ENCODE results near the gene RASA4.
A peak's percentile ranks its signal among the peaks of the same experiment; 100 is the strongest.
"Not testable (repeated sequence)": the region's sequence is repeated elsewhere in the genome, so short reads cannot be mapped to it uniquely, and the experiment has no call there.

Gene RASA4

GRCh38 chr7:102614346-102614697, 2.2 kb downstream of the RASA4 start:
- H3K27ac ChIP-seq (replicated peaks); DNase-seq (ENCODE audit: low read depth in 1 of 2, low spot score in 1 of 2); H3K4me3 ChIP-seq (replicated peaks; ENCODE audit: insufficient read depth, low read length); H3K27me3 ChIP-seq (ENCODE audit: insufficient read depth, poor library complexity, severe bottlenecking): not testable (repeated sequence)

DNA sequence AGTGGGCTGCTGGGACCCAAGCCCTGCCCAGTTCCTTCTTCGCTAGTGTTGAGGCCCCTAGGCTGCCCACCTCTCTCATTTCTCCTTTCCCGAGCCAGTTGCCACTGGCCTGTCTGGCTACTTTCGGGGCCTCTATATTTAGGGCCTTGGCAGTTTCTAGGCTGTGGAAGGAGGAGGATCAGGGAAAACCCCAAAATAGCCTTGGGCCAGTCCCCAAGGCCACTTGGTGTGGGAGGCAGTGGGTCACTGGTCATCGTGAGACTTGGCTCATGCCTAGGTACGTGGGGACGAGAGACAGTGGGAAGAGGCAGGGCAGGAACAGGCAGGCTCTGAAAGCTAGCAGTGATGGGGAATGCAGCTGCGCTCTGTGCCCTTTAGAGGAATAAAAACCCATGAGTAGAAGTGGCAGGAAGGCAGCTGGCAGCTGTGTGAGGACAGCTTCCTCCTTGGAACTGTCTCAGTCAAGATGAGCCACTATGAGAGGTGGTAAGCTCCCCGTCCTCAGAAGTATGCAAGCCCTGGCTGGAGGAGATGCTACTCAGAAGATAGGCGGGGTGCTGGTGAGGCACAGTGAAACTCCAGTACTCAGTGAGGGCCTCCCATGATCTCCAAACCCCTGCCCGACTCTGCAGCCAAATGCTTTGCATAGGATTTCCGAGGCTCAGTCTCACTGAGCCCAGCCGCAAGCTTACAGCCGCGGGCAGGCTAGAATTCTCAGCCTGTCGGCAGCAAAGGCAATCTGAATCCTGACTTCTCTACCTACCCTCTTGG, 2.8 kb downstream of the RASA4 start:
- H3K4me3 ChIP-seq (replicated peaks; ENCODE audit: insufficient read depth, low read length); H3K27ac ChIP-seq (replicated peaks); H3K27me3 ChIP-seq (ENCODE audit: insufficient read depth, poor library complexity, severe bottlenecking): not testable (repeated sequence)
- peak in 1 of 2 experiments; percentile 49 for DNase-seq (ENCODE audit: low read depth in 1 of 2, low spot score in 1 of 2)

DNA sequence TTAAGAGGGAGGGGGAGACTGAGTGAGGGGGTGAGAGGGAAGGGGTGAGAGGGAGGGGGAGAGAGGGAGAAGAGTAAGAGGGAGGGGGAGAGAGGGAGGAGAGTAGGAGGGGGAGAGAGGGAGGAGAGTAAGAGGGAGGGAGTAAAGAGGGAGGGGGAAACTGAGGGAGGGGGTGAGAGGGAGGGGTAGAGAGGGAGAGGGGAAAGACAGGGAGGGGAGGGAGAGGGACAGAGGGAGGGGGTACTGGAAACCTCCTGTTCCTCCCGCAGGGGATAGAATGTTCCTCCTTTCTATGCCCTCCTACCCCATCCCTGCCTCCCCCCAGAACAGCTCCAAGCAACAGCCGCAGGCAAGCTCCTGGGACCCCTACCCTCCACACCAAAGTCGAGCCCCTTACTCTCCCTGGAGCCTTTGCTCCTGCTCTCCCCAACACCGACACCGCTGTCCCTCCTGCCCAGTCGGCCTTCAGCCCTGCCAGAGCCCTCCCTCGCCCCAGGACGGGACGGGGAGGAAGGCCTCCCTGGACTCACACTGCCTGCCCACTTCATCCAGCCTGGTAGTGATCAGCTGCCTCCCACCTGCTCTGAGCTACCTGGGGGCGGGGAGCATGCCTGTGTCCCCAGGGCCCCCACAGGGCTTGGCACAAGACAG, 4.8 kb downstream of the RASA4 start:
- not testable (repeated sequence) for H3K4me3 ChIP-seq (replicated peaks; ENCODE audit: insufficient read depth, low read length); DNase-seq (ENCODE audit: low read depth in 1 of 2, low spot score in 1 of 2); H3K27me3 ChIP-seq (ENCODE audit: insufficient read depth, poor library complexity, severe bottlenecking); H3K27ac ChIP-seq (replicated peaks)

DNA sequence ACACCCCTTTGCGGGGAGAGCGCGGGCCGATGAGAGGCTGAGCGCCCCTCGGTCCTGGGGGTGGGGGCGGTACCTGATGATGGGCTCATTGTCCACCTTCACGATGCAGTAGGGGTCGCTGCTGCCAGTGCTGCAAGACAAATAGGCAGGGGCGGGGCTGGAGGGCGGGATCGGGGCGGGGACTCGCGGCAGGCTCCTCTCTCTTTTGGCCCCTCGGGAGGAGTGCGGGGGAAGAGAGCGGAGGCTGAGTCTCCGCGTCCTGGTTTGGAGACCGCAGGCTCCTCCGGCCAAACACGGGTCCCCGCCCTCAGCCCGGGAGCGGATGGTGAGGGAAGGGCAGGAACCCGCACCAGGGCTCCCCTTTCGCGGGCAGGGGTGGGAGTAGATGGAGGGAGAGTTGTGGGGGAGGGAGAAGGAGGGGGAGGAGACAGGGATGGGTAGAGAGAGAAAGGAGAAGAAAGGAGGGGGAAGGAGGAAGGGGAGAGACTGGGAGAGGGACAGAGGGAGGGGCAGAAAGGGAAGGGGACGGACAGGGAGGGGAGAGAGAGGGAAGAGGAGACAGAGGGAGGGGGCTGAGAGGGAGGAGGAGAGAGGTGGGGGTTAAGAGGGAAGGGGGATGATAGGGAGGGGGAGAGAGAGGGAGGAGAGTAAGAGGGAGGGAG, 5.4 kb downstream of the RASA4 start:
- not testable (repeated sequence) for H3K27me3 ChIP-seq (ENCODE audit: insufficient read depth, poor library complexity, severe bottlenecking); H3K4me3 ChIP-seq (replicated peaks; ENCODE audit: insufficient read depth, low read length); DNase-seq (ENCODE audit: low read depth in 1 of 2, low spot score in 1 of 2); H3K27ac ChIP-seq (replicated peaks)

DNA sequence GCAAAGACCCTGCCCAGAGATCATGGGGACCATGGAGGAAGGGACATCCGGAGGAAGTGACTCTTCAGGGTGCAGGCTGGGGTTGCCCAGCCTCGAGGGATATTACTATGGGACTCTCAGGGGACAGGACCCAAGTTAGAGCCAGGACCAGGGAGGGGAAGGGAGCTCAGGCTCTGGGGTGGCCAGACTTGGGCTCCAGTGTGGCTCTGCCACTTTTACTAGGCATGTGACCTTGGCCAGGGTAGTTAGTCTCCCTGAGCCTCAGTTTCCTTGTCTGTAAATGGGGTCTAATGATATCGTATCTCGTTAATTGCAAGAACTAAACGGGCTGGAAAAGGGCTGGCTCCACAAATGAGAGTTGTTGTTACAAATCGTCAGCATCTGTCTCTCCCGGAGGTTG, 6.1 kb downstream of the RASA4 start:
- DNase-seq (ENCODE audit: low read depth in 1 of 2, low spot score in 1 of 2); H3K27ac ChIP-seq (replicated peaks); H3K27me3 ChIP-seq (ENCODE audit: insufficient read depth, poor library complexity, severe bottlenecking); H3K4me3 ChIP-seq (replicated peaks; ENCODE audit: insufficient read depth, low read length): not testable (repeated sequence)

DNA sequence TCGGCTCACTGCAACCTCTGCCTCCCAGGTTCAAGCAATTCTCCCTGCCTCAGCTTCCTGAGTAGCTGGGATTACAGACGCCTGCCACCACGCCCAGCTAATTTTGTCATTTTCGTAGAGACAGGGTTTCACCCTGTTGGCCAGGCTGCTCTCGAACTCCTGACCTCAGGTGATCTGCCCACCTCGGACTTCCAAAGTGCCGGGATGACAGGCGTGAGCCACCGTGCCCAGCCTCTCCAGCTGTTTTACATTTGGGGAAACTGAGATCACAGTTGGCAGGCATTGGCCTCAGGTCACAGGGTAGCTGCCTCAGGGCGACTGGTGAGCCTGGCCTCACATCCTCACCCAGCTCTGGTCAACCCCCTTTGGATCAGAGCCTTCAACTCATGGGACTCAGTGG, 6.8 kb downstream of the RASA4 start:
- DNase-seq (ENCODE audit: low read depth in 1 of 2, low spot score in 1 of 2); H3K4me3 ChIP-seq (replicated peaks; ENCODE audit: insufficient read depth, low read length); H3K27ac ChIP-seq (replicated peaks); H3K27me3 ChIP-seq (ENCODE audit: insufficient read depth, poor library complexity, severe bottlenecking): not testable (repeated sequence)

DNA sequence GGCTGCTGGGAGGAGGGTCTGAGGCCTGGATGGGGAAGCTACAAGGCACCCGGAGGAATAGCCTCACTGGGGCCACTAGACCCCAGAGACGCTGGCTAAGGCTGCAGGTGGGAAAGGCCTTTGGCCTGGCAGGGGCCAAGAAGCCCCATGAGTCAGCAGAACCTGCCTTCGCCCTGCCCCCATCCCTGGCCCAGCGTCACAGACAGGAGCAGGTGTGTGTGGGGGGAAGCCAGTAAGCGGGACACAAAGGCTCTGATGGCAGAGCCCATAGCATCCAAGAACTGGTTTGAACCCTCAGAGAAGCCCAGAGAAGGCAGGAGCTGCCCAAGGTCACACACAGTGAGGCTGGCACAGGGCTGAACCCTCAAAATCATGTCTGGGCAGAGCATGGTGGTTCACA, 9.7 kb downstream of the RASA4 start:
- not testable (repeated sequence) for DNase-seq (ENCODE audit: low read depth in 1 of 2, low spot score in 1 of 2); H3K27ac ChIP-seq (replicated peaks); H3K27me3 ChIP-seq (ENCODE audit: insufficient read depth, poor library complexity, severe bottlenecking); H3K4me3 ChIP-seq (replicated peaks; ENCODE audit: insufficient read depth, low read length)

- H3K27me3 ChIP-seq (ENCODE audit: insufficient read depth, poor library complexity, severe bottlenecking); DNase-seq (ENCODE audit: low read depth in 1 of 2, low spot score in 1 of 2); H3K27ac ChIP-seq (replicated peaks); H3K4me3 ChIP-seq (replicated peaks; ENCODE audit: insufficient read depth, low read length): not testable (repeated sequence)
Observed at GRCh38 chr7:102604431-102605145, 12.0 kb downstream of the RASA4 start.

DNA sequence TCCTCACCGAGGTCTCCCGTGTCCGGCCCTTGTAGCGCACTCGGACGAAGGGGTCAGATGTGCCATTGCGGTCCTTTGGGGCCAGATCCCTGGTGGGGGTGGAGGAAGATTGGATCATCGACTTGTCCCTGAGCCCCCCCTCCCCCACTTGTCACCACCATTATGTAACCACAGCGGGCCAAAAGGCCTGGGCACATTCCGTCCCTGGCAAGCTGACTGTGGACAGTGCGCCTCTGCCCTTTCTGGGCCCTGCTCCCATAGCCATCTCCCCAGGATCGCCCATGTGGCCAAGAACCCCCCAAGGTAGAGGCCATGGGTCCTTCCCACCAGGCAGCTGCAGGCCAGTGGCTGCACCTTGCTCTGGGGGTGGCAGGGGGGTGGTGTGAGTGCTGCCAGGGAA, 14.2 kb downstream of the RASA4 start:
- not testable (repeated sequence) for H3K27ac ChIP-seq (replicated peaks); H3K27me3 ChIP-seq (ENCODE audit: insufficient read depth, poor library complexity, severe bottlenecking); DNase-seq (ENCODE audit: low read depth in 1 of 2, low spot score in 1 of 2); H3K4me3 ChIP-seq (replicated peaks; ENCODE audit: insufficient read depth, low read length)

DNA sequence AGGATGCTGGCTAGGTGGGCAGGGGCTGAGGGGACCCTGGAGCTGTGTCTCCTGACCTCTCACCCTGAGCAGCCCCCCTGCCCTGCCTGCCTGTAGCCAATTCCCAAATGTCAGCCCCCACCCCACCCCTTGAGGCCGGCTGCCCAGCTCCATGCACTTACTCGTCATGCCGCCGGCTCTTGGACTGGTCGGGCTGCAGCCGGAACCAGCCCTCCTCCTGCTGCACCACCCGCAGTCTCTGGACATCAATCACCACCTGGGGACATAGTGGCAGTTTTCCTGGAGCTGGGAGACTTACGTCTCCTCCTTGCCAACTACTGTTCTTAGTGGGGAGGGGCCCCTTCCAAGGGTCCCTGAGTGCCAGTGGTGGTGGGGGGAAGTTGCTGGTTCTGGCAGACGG, 16.9 kb downstream of the RASA4 start:
- H3K27ac ChIP-seq (replicated peaks); DNase-seq (ENCODE audit: low read depth in 1 of 2, low spot score in 1 of 2); H3K4me3 ChIP-seq (replicated peaks; ENCODE audit: insufficient read depth, low read length); H3K27me3 ChIP-seq (ENCODE audit: insufficient read depth, poor library complexity, severe bottlenecking): not testable (repeated sequence)

- H3K27me3 ChIP-seq (ENCODE audit: insufficient read depth, poor library complexity, severe bottlenecking); H3K27ac ChIP-seq (replicated peaks); DNase-seq (ENCODE audit: low read depth in 1 of 2, low spot score in 1 of 2); H3K4me3 ChIP-seq (replicated peaks; ENCODE audit: insufficient read depth, low read length): not testable (repeated sequence)
Observed at GRCh38 chr7:102596036-102596435, 20.5 kb downstream of the RASA4 start.

- DNase-seq (ENCODE audit: low read depth in 1 of 2, low spot score in 1 of 2); H3K27ac ChIP-seq (replicated peaks); H3K27me3 ChIP-seq (ENCODE audit: insufficient read depth, poor library complexity, severe bottlenecking); H3K4me3 ChIP-seq (replicated peaks; ENCODE audit: insufficient read depth, low read length): not testable (repeated sequence)
Observed at GRCh38 chr7:102593637-102594334, 22.8 kb downstream of the RASA4 start.

- H3K27ac ChIP-seq (replicated peaks); DNase-seq (ENCODE audit: low read depth in 1 of 2, low spot score in 1 of 2); H3K4me3 ChIP-seq (replicated peaks; ENCODE audit: insufficient read depth, low read length); H3K27me3 ChIP-seq (ENCODE audit: insufficient read depth, poor library complexity, severe bottlenecking): not testable (repeated sequence)
Observed at GRCh38 chr7:102592477-102593019, 24.0 kb downstream of the RASA4 start.

DNA sequence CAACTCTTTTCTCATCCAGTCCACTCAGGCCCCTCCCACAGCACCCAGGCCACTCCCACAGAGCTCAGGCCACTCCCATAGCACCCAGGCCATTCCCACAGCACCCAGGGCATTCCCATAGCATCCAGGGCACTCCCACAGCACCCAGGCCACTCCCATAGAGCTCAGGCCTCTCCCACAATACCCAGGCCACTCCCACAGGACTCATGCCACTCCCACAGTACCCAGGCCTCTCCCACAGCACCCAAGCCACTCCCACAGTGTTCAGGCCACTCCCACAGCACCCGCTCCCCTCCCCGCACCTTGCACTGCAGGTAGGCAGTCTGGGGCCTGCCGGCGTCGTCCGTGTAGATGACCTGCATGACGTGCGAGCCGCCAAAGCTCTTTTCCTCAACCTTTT, 26.7 kb downstream of the RASA4 start:
- H3K4me3 ChIP-seq (replicated peaks; ENCODE audit: insufficient read depth, low read length); DNase-seq (ENCODE audit: low read depth in 1 of 2, low spot score in 1 of 2); H3K27ac ChIP-seq (replicated peaks); H3K27me3 ChIP-seq (ENCODE audit: insufficient read depth, poor library complexity, severe bottlenecking): not testable (repeated sequence)
